Suprapubic skin (tissue), 4 donors: ENCODE results near the gene ATXN1. TPM values are rescaled to one million over a fixed set of nuclear protein-coding genes. Genes with fewer than 3 reads are reported as not detected.

ENCODE experiments used
- DNase-seq, 2 donors: peaks; one replicate each; pipeline ENCODE4 v3.0.0-alpha.2; 2019; ENCODE audit warnings: low spot score in 2 of 2
- H3K27ac ChIP-seq: fragments of 200-600 bp; sonication (generic); one replicate; pipeline ENCODE4 v1.5.1; 2019
- H3K27me3 ChIP-seq: fragments of 200-600 bp; sonication (generic); one replicate; pipeline ENCODE4 v1.5.1; 2019
- H3K36me3 ChIP-seq: fragments of 200-600 bp; sonication (generic); one replicate; pipeline ENCODE4 v1.5.1; 2019
- H3K4me1 ChIP-seq: fragments of 200-600 bp; sonication (generic); one replicate; pipeline ENCODE4 v1.5.1; 2019
- H3K4me3 ChIP-seq: fragments of 200-600 bp; sonication (generic); one replicate; pipeline ENCODE4 v1.5.1; 2019; ENCODE audit warnings: mild to moderate bottlenecking
- H3K9me3 ChIP-seq: fragments of 200-600 bp; sonication (generic); one replicate; pipeline ENCODE4 v1.5.1; 2019
- EP300 ChIP-seq: sonication (generic); formaldehyde crosslinking; IDR thresholded peaks from one replicate; pipeline ENCODE4 v1.6.1; 2017; ENCODE audit warnings: antibody characterized with exemption
- POLR2A ChIP-seq, 2 donors: fragments of 450-650 bp; IDR thresholded peaks; one replicate each; pipeline ENCODE4 v1.6.1; 2017; ENCODE audit warnings: antibody characterized with exemption in 2 of 2, mild to moderate bottlenecking in 2 of 2, moderate library complexity in 2 of 2
- POLR2AphosphoS5 ChIP-seq, 3 donors: sonication (generic); formaldehyde crosslinking; IDR thresholded peaks; one replicate each; pipeline ENCODE4 v1.6.1; 2017; ENCODE audit warnings: antibody characterized with exemption in 3 of 3
- WGBS: methylation state at CpG from one replicate; pipeline ENCODE4 v1.1.5; 2018; 5-methylcytosine and 5-hydroxymethylcytosine counted together
- total RNA-seq, 4 donors: library from RNA; depleted of rRNA; stranded (reverse); fragments of >200 nt; gene quantifications; one replicate each; pipeline ENCODE4 v1.1.0, GENCODE V29; 2016
- TF ChIP-seq, protein P1 (sequence below), 2 donors: fragments of 200-600 bp in 1 of 2; fragments of 450-650 bp in 1 of 2; sonication (generic) in 1 of 2; IDR thresholded peaks; one replicate each; pipeline ENCODE4 v1.5.1; 2016 to 2019; ENCODE audit warnings: antibody characterized with exemption in 2 of 2, mild to moderate bottlenecking in 1 of 2, moderate library complexity in 1 of 2

Gene ATXN1
- total RNA-seq, 4 donors from 2014 or later = 32.8 to 95.4 (median 42.4) TPM

- Histone ChIP-seq H3K4me3 (no peak overlapping the region), H3K9me3 (no peaks in the 10 kb centered on the region), H3K27me3 (no peaks in the 10 kb centered on the region), H3K27ac (no peak overlapping the region), H3K36me3 (peaks cover 15% of the 10 kb centered on the region), H3K4me1 (peaks cover 14% of the 10 kb centered on the region)
- no peak for DNase-seq
- TF ChIP-seq EP300 (no peak), POLR2AphosphoS5 (IDR thresholded peaks at IDR 0.05) (no peak), POLR2A (IDR thresholded peaks at IDR 0.05) (no peak)
- TF ChIP-seq, protein P1, sequence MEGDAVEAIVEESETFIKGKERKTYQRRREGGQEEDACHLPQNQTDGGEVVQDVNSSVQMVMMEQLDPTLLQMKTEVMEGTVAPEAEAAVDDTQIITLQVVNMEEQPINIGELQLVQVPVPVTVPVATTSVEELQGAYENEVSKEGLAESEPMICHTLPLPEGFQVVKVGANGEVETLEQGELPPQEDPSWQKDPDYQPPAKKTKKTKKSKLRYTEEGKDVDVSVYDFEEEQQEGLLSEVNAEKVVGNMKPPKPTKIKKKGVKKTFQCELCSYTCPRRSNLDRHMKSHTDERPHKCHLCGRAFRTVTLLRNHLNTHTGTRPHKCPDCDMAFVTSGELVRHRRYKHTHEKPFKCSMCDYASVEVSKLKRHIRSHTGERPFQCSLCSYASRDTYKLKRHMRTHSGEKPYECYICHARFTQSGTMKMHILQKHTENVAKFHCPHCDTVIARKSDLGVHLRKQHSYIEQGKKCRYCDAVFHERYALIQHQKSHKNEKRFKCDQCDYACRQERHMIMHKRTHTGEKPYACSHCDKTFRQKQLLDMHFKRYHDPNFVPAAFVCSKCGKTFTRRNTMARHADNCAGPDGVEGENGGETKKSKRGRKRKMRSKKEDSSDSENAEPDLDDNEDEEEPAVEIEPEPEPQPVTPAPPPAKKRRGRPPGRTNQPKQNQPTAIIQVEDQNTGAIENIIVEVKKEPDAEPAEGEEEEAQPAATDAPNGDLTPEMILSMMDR (IDR thresholded peaks at IDR 0.05) = no peak
- 53% methylated on average over 4 of the region's 4 CpGs for WGBS
These were observed 280.3 kb downstream of the ATXN1 start for GRCh38 chr6:16480763-16481560.

- no peaks in the 10 kb centered on the region for H3K36me3 ChIP-seq
- no peaks in the 10 kb centered on the region for H3K9me3 ChIP-seq
- WGBS = 69% methylated on average over 12 of the region's 12 CpGs
- peaks cover 6% of the 10 kb centered on the region for H3K4me1 ChIP-seq
- H3K4me3 ChIP-seq = no peak overlapping the region
- no peaks in the 10 kb centered on the region for H3K27me3 ChIP-seq
- no peak overlapping the region for H3K27ac ChIP-seq
- TF ChIP-seq POLR2AphosphoS5 (IDR thresholded peaks at IDR 0.05) (no peak), POLR2A (IDR thresholded peaks at IDR 0.05) (no peak), EP300 (no peak)
- TF ChIP-seq, protein P1 (IDR thresholded peaks at IDR 0.05) = no peak
- no peak for DNase-seq
These were observed 283.7 kb downstream of the ATXN1 start for GRCh38 chr6:16477367-16478149.

GRCh38 chr6:16476861-16477260 lies 284.4 kb downstream of the ATXN1 start:
- H3K9me3 ChIP-seq = no peaks in the 10 kb centered on the region
- no peak overlapping the region for H3K27ac ChIP-seq
- no peak for DNase-seq
- H3K36me3 ChIP-seq = no peaks in the 10 kb centered on the region
- H3K4me3 ChIP-seq = no peak overlapping the region
- TF ChIP-seq EP300 (no peak), POLR2A (IDR thresholded peaks at IDR 0.05) (no peak), POLR2AphosphoS5 (IDR thresholded peaks at IDR 0.05) (no peak)
- TF ChIP-seq, protein P1 (IDR thresholded peaks at IDR 0.05) = no peak
- H3K27me3 ChIP-seq = no peaks in the 10 kb centered on the region
- peaks cover 6% of the 10 kb centered on the region for H3K4me1 ChIP-seq
- WGBS = 85% methylated on average over 7 of the region's 7 CpGs

DNA sequence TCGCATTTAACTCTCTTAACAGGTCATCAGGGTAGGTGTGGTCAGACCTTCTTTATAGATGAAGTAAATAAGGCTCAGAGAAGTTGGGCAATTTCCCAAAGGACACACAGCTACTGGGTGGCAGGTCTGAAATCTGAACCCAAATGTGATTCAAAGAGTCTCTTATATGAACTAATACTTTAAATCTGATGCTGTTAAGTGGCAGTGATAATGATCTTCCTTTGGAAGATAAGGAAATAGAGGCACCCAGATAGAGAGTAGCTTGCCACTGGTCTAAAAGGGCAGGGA lies 285.8 kb downstream of the ATXN1 start:
- 100% methylated on average over 1 of the region's 1 CpG for WGBS
- Histone ChIP-seq H3K9me3 (no peaks in the 10 kb centered on the region), H3K4me1 (peaks cover 6% of the 10 kb centered on the region), H3K4me3 (no peak overlapping the region), H3K27ac (no peak overlapping the region), H3K27me3 (no peaks in the 10 kb centered on the region), H3K36me3 (no peaks in the 10 kb centered on the region)
- no peak for TF ChIP-seq EP300
- TF ChIP-seq, protein P1 (IDR thresholded peaks at IDR 0.05) = no peak
- no peak for TF ChIP-seq POLR2AphosphoS5 (IDR thresholded peaks at IDR 0.05)
- TF ChIP-seq POLR2A (IDR thresholded peaks at IDR 0.05) = no peak
- DNase-seq = no peak

- Histone ChIP-seq H3K27me3 (no peaks in the 10 kb centered on the region), H3K36me3 (no peaks in the 10 kb centered on the region), H3K4me3 (no peak overlapping the region), H3K27ac (no peak overlapping the region), H3K4me1 (peaks cover 6% of the 10 kb centered on the region), H3K9me3 (no peaks in the 10 kb centered on the region)
- TF ChIP-seq POLR2A (IDR thresholded peaks at IDR 0.05) (no peak), POLR2AphosphoS5 (IDR thresholded peaks at IDR 0.05) (no peak), EP300 (no peak)
- TF ChIP-seq, protein P1 (IDR thresholded peaks at IDR 0.05) = no peak
- DNase-seq = no peak
- WGBS = 88% methylated on average over 3 of the region's 3 CpGs
These were observed 286.3 kb downstream of the ATXN1 start for GRCh38 chr6:16474772-16475493.
